ENCODE data around the gene KMO.

Gene KMO

GRCh38 chr1:241536969-241537368 is 4.8 kb downstream of the KMO start:
- DNase-seq (ENCODE audit: low read depth in 2 of 2), result no peak

GRCh38 chr1:241542199-241542907 is 10.2 kb downstream of the KMO start:
- DNase-seq (ENCODE audit: low read depth in 2 of 2), result no peak

- no peak for DNase-seq (ENCODE audit: low read depth in 2 of 2)
Measured at GRCh38 chr1:241548008-241548407, 15.8 kb downstream of the KMO start.

GRCh38 chr1:241550318-241550717 is 18.1 kb downstream of the KMO start:
- no peak for DNase-seq (ENCODE audit: low read depth in 2 of 2)

GRCh38 chr1:241551759-241552638 is 19.8 kb downstream of the KMO start:
- peak; percentile 0 to 31 for DNase-seq (ENCODE audit: low read depth in 2 of 2)

GRCh38 chr1:241553886-241554592 is 21.9 kb downstream of the KMO start:
- DNase-seq (ENCODE audit: low read depth in 2 of 2), result no peak

GRCh38 chr1:241555526-241555925 is 23.3 kb downstream of the KMO start:
- DNase-seq (ENCODE audit: low read depth in 2 of 2), result no peak

- DNase-seq (ENCODE audit: low read depth in 2 of 2), result no peak
Measured at GRCh38 chr1:241557031-241557430, 24.9 kb downstream of the KMO start.

- no peak for DNase-seq (ENCODE audit: low read depth in 2 of 2)
Measured at GRCh38 chr1:241557551-241558193, 25.5 kb downstream of the KMO start.

GRCh38 chr1:241560146-241560848 is 28.1 kb downstream of the KMO start:
- DNase-seq (ENCODE audit: low read depth in 2 of 2), result no peak

GRCh38 chr1:241560849-241561187 is 28.6 kb downstream of the KMO start:
- DNase-seq (ENCODE audit: low read depth in 2 of 2), result no peak

GRCh38 chr1:241569848-241570247 is 37.7 kb downstream of the KMO start:
- no peak for DNase-seq (ENCODE audit: low read depth in 2 of 2)

- DNase-seq (ENCODE audit: low read depth in 2 of 2), result no peak
Measured at GRCh38 chr1:241574154-241574553, 42.0 kb downstream of the KMO start.

GRCh38 chr1:241579434-241579833 is 47.3 kb downstream of the KMO start:
- no peak for DNase-seq (ENCODE audit: low read depth in 2 of 2)

GRCh38 chr1:241582921-241583321 is 50.7 kb downstream of the KMO start:
- no peak for DNase-seq (ENCODE audit: low read depth in 2 of 2)

GRCh38 chr1:241586905-241587512 is 54.8 kb downstream of the KMO start:
- no peak for DNase-seq (ENCODE audit: low read depth in 2 of 2)

GRCh38 chr1:241589521-241589920 is 57.3 kb downstream of the KMO start:
- DNase-seq (ENCODE audit: low read depth in 2 of 2), result no peak

GRCh38 chr1:241590719-241591118 is 58.5 kb downstream of the KMO start:
- DNase-seq (ENCODE audit: low read depth in 2 of 2), result no peak

- no peak for DNase-seq (ENCODE audit: low read depth in 2 of 2)
Measured at GRCh38 chr1:241591317-241591716, 59.1 kb downstream of the KMO start.

- DNase-seq (ENCODE audit: low read depth in 2 of 2), result no peak
Measured at GRCh38 chr1:241591736-241592135, 59.6 kb downstream of the KMO start.

Measured in stimulated activated CD8-positive, alpha-beta memory T cell treated with anti-CD3 and anti-CD28 coated beads, Interleukin-7, amount 100 ng/mL, for 4 hours (primary cell).